ENCODE data around the gene USP15. TPM values are rescaled to one million over a fixed set of nuclear protein-coding genes. Genes with fewer than 3 reads are reported as not detected.

Gene USP15
- total RNA-seq, 1 donor: 51.4 TPM

DNA sequence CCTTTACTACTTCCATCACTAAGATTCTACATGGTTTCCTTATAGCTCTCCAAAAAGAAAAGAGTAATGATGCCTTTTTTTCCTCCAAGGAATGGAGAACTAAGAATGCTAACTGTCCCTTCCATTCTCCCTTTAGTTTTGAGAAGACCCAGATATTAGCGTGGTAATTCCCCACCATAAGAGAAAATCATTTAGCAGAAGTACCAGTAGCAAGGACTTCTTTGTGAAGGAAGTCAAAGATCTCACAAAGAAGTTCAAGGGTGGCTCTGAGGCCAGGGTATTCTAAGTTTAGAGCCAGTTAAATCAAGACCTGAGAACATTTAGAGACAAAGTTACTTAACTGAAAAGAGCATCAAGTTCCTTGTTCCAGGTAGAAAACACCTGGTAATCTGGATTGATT, 7.3 kb downstream of the USP15 start:
- Histone ChIP-seq H3K27me3 (ENCODE audit: insufficient read depth, low read length) (no peaks in the 10 kb centered on the region), H3K4me2 (ENCODE audit: insufficient read depth, low read length) (no peak overlapping the region), H3K9me3 (ENCODE audit: low read depth, low read length) (no peaks in the 10 kb centered on the region), H3K79me2 (ENCODE audit: insufficient read depth, low read length) (peaks cover 98% of the 10 kb centered on the region), H3K4me3 (ENCODE audit: insufficient read depth, low read length) (no peak overlapping the region), H3K4me1 (ENCODE audit: insufficient read depth, low read length) (peaks cover 18% of the 10 kb centered on the region), H4K20me1 (ENCODE audit: insufficient read depth, low read length) (peaks cover 25% of the 10 kb centered on the region), H3K36me3 (ENCODE audit: insufficient read depth, low read length) (no peaks in the 10 kb centered on the region), H3K27ac (ENCODE audit: low read depth, low read length) (no peak overlapping the region), H2AFZ (ENCODE audit: low read length) (no peak overlapping the region)
- TF ChIP-seq, protein P1, sequence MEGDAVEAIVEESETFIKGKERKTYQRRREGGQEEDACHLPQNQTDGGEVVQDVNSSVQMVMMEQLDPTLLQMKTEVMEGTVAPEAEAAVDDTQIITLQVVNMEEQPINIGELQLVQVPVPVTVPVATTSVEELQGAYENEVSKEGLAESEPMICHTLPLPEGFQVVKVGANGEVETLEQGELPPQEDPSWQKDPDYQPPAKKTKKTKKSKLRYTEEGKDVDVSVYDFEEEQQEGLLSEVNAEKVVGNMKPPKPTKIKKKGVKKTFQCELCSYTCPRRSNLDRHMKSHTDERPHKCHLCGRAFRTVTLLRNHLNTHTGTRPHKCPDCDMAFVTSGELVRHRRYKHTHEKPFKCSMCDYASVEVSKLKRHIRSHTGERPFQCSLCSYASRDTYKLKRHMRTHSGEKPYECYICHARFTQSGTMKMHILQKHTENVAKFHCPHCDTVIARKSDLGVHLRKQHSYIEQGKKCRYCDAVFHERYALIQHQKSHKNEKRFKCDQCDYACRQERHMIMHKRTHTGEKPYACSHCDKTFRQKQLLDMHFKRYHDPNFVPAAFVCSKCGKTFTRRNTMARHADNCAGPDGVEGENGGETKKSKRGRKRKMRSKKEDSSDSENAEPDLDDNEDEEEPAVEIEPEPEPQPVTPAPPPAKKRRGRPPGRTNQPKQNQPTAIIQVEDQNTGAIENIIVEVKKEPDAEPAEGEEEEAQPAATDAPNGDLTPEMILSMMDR (IDR thresholded peaks at IDR 0.05; ENCODE audit: extremely low read depth, low read depth, low read length): no peak
- no peak for DNase-seq (ENCODE audit: insufficient read length, low spot score, missing footprints)

DNA sequence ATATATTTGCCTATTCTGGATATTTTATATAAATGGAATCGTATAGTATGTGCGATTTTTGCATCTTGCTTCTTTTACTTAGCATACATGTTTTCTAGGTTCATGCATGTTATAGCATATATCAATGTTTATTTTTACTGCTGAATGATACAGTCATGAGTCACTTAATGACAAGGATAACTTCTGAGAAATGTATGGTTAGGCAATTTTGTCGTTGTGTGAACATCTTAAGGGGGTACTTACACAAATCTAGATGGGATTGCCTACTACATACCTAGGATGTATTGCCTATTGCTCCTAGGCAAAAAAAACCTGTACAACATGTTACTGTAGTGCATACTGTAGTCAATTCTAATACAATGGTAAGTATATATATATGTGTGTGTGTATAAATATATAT, 8.8 kb downstream of the USP15 start:
- no peak overlapping the region for H3K4me3 ChIP-seq (ENCODE audit: insufficient read depth, low read length)
- peaks cover 98% of the 10 kb centered on the region for H3K79me2 ChIP-seq (ENCODE audit: insufficient read depth, low read length)
- H3K36me3 ChIP-seq (ENCODE audit: insufficient read depth, low read length): no peaks in the 10 kb centered on the region
- TF ChIP-seq, protein P1 (IDR thresholded peaks at IDR 0.05; ENCODE audit: extremely low read depth, low read depth, low read length): no peak
- peak overlapping the region; percentile 17 for H3K4me2 ChIP-seq (ENCODE audit: insufficient read depth, low read length)
- peaks cover 34% of the 10 kb centered on the region for H4K20me1 ChIP-seq (ENCODE audit: insufficient read depth, low read length)
- H3K9me3 ChIP-seq (ENCODE audit: low read depth, low read length): no peaks in the 10 kb centered on the region
- peaks cover 18% of the 10 kb centered on the region for H3K4me1 ChIP-seq (ENCODE audit: insufficient read depth, low read length)
- H3K27ac ChIP-seq (ENCODE audit: low read depth, low read length): peak overlapping the region; percentile 27
- H3K27me3 ChIP-seq (ENCODE audit: insufficient read depth, low read length): no peaks in the 10 kb centered on the region
- no peak for DNase-seq (ENCODE audit: insufficient read length, low spot score, missing footprints)
- no peak overlapping the region for H2AFZ ChIP-seq (ENCODE audit: low read length)

DNA sequence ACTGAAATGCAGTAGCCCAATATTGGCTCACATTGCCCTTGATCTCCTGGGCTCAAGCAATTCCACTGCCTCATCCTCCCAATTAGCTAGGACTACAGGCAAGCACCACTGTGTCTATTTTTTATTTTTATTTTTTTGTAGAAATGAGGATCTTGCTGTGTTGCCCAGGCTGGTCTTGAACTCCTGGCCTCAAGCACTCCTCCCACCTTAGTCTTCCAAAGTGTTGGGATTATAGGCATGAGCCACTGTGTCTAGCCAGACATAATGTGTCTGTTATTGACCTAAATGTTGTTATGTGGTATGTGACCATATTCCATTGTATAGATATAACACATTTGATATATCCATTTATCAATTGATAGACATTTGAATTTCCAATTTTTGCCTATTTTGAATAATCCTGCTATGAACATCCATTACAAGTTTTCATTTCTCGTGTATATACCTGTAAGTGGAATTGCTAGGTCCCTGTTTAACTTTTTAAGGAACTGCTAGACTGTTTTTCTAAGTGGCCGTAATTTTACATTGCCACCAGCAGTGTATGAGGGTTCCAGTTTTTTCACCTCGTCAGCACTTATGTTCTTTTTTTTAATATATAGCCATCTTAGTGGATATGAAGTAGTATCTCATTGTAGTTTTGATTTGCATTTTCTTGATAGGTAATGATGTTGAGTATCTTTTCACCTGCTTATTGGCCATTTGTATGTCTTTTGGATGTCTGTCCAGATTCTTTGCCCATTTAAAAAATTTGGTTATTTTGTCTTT, 9.4 kb downstream of the USP15 start:
- H3K4me2 ChIP-seq (ENCODE audit: insufficient read depth, low read length): no peak overlapping the region
- no peak for DNase-seq (ENCODE audit: insufficient read length, low spot score, missing footprints)
- no peak overlapping the region for H3K4me3 ChIP-seq (ENCODE audit: insufficient read depth, low read length)
- peaks cover 18% of the 10 kb centered on the region for H3K4me1 ChIP-seq (ENCODE audit: insufficient read depth, low read length)
- no peak overlapping the region for H2AFZ ChIP-seq (ENCODE audit: low read length)
- no peaks in the 10 kb centered on the region for H3K9me3 ChIP-seq (ENCODE audit: low read depth, low read length)
- H3K27ac ChIP-seq (ENCODE audit: low read depth, low read length): peak overlapping the region; percentile 27
- H3K36me3 ChIP-seq (ENCODE audit: insufficient read depth, low read length): no peaks in the 10 kb centered on the region
- peaks cover 97% of the 10 kb centered on the region for H3K79me2 ChIP-seq (ENCODE audit: insufficient read depth, low read length)
- H3K27me3 ChIP-seq (ENCODE audit: insufficient read depth, low read length): no peaks in the 10 kb centered on the region
- TF ChIP-seq, protein P1 (IDR thresholded peaks at IDR 0.05; ENCODE audit: extremely low read depth, low read depth, low read length): no peak
- peaks cover 37% of the 10 kb centered on the region for H4K20me1 ChIP-seq (ENCODE audit: insufficient read depth, low read length)

DNA sequence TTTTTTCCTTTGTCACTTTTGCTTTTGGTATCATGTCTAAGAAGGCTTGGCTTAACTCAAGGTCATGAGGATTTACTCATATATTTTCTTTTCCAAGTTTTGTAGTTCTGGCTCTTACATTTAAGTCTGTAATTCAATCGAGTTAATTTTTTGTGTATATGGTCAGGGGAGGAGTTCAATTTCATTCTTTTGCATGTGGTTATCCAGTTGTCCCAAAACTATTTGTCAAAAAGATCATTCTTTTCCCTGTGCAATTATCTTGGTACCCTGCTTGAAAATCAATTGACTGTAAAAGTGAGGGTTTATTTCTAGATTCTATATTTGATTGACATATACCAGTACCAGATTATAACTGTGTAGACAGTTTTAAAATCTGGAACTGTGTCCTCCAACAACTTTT, 10.2 kb downstream of the USP15 start:
- H3K4me1 ChIP-seq (ENCODE audit: insufficient read depth, low read length): peaks cover 18% of the 10 kb centered on the region
- TF ChIP-seq, protein P1 (IDR thresholded peaks at IDR 0.05; ENCODE audit: extremely low read depth, low read depth, low read length): no peak

More for the DNA sequence above, 10.2 kb downstream of the USP15 start:
- Histone ChIP-seq H3K9me3 (ENCODE audit: low read depth, low read length) (no peaks in the 10 kb centered on the region), H3K36me3 (ENCODE audit: insufficient read depth, low read length) (no peaks in the 10 kb centered on the region), H3K27ac (ENCODE audit: low read depth, low read length) (no peak overlapping the region), H3K4me3 (ENCODE audit: insufficient read depth, low read length) (no peak overlapping the region), H3K79me2 (ENCODE audit: insufficient read depth, low read length) (peaks cover 97% of the 10 kb centered on the region), H4K20me1 (ENCODE audit: insufficient read depth, low read length) (peaks cover 38% of the 10 kb centered on the region), H3K4me2 (ENCODE audit: insufficient read depth, low read length) (no peak overlapping the region), H3K27me3 (ENCODE audit: insufficient read depth, low read length) (no peaks in the 10 kb centered on the region), H2AFZ (ENCODE audit: low read length) (no peak overlapping the region)
- no peak for DNase-seq (ENCODE audit: insufficient read length, low spot score, missing footprints)

Data from osteoblast (primary cell).